Activated CD4-positive, alpha-beta T cell treated with anti-CD3 and anti-CD28 coated beads, Interleukin-2, Interleukin-4, amounts not matched to agents 100 ng/mL and 50 ng/mL, durations not matched to agents 16 hours and 8 hours (primary cell): ENCODE results near the gene CFAP47.
A peak's percentile ranks its signal among the peaks of the same experiment; 100 is the strongest.
"Not testable (repeated sequence)": the region's sequence is repeated elsewhere in the genome, so short reads cannot be mapped to it uniquely, and the experiment has no call there.

Source experiments
- DNase-seq: peaks from one replicate; pipeline ENCODE4 v3.0.0-alpha.2; 2020; ENCODE audit warnings: low spot score

The CFAP47 gene, protein sequence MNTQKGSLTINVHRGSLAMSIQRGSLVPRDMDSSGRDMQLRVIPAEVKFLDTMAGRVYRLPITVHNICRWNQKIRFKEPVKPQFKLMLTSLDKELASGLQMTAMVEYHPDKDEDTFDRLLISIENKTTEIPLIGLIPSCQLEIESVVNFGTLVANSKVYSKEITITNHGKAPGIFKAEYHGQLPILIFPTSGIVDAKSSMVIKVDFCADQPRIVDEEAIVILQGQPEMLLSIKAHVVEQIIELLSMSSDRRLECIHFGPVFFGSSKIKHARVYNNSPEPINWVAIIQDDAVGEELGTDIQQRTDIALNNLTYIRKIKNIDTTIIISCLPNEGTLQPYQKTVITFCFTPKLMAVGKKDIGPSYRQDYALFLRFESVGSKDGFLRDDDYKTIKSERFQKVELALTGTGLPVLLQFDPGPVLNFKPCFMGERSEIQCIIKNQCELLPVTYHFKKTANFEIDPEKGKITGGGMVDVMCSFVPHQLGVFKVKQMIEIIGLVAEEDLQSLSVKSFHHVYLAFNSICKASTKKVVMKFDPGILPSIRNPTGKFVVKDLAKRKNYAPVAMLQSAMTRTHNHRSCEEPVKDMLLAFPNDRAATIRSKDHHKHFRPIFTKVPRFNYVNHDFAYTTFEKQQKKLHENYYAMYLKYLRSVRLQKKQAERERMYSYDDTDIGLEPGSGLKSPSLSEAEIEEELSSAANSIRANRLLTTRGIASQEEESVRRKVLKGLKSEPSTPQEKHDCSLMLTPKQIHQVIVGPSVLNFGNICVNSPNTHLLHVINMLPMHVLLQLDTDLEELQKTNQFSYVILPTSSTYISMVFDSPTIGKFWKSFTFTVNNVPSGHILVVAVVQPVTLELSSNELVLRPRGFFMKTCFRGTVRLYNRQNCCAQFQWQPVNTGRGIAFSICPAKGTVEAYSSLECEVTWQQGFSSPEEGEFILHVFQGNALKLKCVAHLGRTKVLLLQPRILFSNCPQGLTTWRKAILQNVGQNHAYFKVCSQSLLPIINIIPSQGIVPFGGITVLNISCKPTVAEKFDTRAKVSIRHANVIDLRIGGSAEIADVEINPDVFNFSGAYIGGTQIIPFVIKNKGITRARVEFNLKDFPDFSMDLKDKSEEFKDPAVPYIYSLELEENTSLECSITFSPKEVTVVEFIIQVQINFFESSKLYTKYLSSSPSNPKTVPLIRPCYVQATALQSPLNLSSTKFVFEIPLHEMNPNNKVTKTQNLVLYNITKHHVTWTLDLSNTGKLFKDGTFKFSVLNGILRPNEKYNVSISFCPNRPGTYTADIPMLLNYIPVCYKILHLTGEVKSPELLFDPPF (N-terminal part only)

DNA sequence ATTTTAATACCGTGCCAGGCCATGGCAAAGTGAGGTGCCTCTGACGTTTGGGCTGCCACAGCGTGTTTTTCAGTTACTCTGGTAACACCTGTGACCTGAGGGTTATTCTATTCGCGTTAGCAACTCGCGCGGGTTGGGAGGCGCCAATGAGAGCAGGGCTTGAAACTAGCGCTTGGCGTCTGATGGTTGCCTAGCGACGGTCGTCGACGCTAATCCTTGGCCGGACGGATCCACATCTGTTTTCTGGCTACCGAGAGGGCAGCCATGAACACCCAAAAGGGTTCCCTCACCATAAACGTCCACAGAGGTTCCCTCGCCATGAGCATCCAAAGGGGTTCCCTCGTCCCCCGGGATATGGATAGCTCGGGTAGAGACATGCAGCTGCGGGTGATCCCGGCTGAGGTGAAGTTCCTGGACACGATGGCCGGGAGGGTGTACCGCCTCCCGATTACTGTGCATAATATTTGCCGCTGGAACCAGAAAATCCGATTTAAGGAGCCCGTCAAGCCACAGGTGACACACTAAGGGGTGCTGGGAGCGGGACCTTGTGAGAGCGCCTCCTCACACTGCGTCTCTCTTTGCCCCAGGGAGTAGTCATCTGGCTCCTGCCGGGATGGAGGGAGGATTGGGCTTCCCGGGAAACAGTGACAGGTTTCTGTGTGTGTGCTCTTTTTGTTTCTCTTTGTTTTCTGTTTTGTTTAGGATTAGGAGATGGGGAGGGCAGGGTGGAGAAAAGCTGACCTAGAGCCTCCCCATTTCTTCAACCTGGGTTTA is at the start of gene CFAP47:
Gene CFAP47, plus strand, starts transcription at position 199 of the 774 bp plus-strand sequence. Its CDS starts 66 bp downstream, at position 265.
- no peak for DNase-seq

DNA sequence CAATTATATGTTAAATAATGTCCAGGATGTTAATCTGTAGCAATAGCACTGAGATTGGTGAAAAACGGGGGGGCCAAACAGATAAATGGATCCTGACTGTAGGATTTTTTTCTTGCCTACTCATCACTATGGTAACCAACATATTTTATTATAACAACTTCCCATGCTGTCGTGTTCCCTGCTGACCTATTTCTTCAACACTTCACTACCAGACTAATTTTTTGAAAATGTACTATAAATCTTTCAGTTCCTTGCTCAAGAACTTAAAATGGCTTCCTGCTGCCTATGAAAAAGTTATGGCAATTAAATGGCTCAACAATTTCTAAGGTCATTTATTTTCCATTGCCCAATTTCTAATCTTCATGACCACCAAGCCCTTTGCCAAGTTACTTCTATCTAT is 38.9 kb upstream of the CFAP47 start:
- DNase-seq: no peak

DNA sequence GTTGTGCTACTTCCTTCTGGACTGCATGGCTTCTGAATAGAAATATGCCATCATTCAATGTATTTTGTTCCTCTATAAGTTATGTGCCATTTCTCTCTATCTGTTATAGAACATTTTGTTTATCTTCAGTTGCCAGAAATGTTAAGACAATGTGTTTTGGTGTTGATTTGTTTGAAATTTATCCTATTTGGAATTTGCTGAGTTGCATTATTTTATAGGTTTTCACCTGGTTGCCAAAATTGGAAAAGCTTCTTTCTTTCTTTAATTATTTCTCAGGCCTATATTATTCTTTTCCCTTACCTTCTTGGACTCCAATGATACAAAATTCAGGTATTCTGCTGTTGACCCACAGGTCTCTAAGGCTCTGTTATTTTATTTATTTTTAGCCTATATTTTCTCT is 33.4 kb upstream of the CFAP47 start:
- DNase-seq: no peak

DNA sequence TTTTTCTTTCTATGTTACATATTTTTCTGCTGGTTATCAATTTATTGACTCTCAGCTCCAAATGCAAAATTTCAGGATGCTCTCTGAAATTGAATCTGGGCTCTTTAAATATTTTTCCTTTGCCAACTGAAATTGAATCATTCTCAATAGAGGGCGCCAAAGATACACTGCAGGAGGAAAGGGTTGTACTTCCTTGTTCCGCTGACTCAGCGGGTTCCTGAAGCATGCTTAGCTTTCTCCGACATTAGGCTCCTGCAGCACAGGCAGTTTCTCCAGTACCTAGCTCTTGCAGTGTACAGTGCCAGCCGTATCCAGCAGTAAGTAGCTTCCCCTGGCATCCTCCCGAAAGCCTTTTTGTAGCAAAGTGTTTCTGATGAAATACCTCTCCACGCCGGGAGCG is 28.8 kb upstream of the CFAP47 start:
- DNase-seq: peak; percentile 68

DNA sequence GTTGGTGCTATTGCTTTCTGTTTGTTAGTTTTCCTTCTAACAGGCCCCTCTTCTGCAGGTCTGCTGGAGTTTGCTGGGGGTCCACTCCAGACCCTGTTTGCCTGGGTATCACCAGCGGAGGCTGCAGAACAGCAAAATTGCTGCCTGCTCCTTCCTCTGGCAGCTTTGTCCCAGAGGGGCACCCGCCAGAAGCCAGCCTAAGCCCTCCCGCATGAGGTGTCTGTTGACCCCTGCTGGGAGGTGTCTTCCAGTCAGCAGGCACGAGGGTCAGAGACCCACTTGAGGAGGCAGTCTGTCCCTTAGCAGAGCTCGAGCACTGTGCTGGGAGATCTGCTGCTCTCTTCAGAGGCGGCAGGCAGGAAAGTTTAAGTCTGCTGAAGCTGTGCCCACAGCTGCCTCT is 67.3 kb downstream of the CFAP47 start:
- not testable (repeated sequence) for DNase-seq

DNA sequence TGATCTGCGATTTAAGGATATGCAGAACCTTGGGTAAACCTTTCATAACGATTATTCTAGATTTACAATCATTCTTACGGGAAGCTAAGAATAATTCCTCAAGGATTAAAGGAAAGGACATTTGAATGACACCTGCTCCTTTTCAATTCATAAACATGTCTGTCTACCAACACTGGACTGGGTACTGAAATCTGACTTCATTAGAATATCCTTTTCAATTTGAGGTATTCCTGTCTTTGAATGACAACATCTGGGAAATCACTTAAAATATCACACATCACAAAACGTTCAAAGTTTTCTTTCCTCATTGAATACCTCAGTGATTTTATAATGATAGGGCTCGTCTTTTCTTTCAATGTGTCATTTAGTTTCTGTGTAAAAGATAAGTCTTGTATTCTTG is 87.7 kb downstream of the CFAP47 start:
- no peak for DNase-seq

DNA sequence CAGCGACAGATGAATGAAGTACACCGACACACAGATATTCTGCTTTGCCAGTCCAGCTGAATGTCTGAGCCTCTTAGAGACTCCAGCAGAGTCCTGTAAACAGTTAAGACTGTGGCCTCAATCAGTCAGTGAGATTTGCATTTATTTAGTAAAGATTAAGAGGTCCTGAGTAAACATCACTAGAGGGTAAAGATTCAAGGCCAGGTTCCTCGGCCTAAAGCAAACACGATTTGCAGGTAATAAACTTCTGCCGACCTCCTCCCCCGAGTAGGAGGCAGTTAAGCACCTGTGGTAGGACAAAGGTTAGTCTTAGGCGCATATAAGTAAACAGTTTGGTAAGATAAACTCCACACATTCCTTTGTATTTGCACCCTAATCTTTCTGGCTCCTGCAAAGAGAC is 99.6 kb downstream of the CFAP47 start:
- DNase-seq: no peak

DNA sequence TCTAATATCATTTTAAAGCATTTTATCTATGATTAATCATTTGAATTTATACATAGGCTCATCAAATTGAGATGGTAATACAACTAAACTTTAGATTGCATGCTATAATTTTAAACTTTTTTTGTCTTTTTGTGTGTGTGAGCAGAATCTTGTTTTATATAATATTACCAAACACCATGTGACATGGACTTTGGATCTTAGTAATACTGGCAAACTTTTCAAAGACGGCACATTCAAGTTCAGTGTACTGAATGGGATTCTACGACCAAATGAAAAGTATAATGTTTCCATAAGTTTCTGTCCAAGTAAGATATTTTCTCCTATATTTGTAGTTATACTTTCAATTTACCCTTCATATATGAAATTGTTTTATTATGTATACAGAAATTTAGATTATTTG is 116.0 kb downstream of the CFAP47 start:
- DNase-seq: no peak

DNA sequence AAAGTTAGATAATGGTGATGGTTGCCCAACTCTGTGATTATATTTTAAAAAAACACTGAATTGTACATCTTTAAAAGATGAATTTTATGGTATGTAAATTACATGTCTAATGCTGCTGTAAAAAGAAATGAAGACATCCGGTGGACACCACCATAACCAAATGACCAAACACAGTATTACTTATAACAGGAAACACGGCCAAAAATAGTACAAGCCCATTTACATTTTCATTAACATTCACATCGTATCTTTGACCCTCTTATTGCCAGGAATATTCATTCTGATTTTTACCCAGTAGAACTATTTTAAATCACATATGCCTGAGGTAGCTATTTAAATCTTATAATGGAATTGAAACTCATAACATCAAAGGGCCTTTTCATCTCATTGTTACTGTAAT is 143.2 kb downstream of the CFAP47 start:
- DNase-seq: no peak

DNA sequence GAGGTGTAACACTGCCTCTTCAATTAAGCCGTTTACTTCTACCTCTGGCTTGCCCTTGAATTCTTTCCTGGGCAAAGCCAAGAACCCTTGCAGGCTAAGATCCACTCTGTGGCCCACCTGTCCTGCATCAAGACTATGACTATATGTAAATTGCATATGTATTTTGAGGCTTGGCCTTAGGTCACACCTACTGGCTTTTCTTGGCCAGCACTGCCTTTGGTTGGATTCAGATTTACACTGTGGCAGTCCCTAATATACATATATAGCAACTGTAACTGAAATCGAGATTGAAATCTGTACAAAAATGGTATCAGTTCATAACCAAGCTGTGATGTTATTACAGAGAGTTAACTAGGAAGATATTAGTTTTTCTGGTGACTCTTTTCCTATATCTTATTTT is 151.5 kb downstream of the CFAP47 start:
- DNase-seq: no peak

DNA sequence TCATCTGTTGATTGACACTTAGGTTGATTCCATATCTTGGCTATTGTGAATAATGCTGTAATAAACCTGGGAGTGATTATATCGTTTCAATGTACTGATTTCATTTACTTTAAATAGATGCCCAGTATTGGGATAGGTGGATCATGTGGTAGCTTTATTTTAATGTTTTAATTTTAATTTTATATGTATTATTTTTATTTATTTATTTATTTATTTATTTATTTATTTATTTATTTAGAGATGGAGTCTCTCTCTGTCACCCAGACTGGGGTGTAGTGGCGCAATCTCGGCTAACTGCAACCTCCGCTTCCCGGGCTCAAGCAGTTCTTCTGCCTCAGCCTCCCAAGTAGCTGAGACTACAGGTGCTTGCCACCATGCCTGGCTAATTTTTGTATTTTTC is 155.5 kb downstream of the CFAP47 start:
- DNase-seq: not testable (repeated sequence)

DNA sequence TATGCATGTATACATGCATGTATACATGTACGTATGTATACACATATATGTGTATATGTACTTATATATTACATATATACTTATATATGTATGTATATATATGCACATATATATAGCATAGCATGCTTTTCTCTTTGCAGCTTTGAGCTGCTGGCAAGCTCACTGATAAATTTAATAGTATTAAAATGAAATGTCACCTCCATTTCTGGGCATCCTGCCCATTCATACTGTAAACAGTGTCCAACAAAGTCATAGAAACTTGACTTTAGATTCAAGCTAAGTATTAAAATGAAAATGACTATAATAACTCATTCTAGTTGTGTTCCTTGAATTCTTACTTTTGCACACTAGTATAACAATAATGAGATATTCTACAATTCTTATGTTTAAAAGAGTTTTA is 163.7 kb downstream of the CFAP47 start:
- DNase-seq: no peak

DNA sequence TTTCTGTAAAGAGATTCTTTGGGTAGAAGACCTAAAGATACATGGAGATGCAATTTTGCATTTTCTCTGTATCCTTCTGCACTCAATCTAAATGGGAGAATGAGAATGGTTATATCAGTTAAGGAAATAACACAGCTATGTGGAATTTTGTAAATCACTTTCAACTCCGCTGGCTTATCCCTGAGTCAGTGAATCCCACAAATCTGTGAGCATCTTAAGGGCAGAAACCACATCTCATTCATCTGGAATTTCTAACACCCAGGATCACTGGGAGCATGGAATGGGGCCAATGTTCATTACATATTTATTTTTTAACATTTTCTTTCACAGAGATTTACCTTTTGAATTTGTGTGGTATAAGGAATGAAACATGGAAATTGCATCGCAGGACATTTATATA is 167.8 kb downstream of the CFAP47 start:
- DNase-seq: no peak

DNA sequence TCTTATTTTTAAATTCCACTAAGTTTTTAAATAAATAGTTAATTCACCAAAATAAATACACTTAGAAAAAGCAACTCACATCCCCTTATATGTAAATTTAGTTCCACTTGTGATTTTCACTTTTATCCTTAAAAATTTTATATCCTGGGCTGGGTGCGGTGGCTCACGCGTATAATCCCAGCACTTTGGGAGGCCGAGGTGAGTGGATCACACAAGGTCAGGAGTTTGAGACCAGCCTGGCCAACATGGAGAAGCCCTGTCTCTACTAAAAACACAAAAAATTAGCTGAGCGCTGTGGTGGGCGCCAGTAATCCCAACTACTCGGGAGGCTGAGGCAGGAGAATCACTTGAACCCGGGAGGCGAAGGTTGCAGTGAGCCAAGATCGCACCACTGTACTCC is 169.4 kb downstream of the CFAP47 start:
- DNase-seq: not testable (repeated sequence)

DNA sequence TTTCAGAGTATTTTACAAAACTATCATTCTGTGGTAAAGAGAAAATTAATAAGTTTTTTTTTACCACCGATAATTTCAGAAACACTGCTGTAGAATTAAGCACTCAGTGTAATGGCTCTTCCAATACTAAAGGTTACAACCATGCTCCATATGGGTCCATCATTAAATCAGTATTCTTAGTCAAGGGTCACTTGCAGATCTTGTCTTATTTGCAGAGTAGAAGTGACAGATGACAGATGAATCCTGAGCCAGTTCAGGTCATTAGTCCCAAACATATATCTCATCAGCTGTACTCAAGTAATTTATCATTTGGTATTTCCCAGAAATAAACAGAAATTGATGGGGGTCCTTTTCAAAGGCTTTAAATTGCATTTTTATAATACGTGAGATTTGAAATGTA is 182.9 kb downstream of the CFAP47 start:
- no peak for DNase-seq

DNA sequence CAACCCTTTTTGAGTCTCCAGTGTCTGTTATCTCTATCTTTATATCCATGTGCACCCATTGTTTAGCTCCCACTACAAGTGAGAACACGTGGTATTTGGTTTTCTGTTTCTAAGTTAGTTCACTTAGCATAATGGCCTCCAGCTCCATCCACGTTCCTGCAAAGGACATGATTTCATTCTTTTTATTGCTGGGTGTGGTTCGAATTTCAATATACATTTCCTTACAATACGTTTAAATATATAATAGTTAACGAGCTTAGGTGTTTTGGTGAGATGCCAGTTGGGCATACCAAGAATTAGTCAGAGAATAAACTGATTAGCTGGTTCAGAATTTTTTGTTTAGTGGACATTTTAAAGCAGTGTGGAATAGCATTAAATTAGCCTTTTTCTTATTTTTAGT is 196.7 kb downstream of the CFAP47 start:
- no peak for DNase-seq

DNA sequence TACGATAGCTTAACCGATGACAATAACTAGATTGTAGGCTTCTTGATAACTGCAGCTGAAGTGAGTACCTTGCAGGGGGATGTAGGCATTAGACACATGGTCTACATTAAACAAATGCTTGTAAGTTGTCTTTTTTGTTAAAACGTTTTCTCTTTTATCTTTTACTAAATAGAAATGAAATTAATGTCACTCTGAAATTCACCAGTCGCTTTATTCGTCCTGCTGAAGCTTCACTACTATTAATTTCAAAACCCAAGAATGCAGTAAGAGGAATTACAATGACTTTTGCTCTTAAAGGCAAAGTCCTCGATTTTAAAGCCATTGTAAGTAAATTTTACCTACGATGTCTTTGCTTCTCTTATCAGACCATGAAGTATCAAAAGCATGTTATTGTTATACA is 239.7 kb downstream of the CFAP47 start:
- no peak for DNase-seq

DNA sequence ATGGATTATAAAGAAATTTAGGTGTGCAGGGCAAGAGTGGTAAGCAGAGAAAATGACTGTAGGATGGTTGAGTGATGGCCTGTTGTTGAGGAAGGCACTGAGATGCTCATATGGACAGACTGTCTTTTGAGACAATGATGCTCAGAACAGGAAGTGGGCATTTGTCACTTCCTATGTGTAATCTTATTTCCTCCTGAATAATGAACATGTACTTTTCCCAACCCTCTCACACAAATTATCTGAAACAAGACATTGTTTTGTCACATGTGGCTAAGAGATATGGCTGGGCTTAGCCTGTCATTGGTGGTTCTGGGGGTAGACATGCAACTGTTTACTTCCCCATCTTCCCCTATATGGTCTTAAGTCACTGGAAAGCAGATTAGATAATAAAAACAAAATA is 240.5 kb downstream of the CFAP47 start:
- DNase-seq: no peak

DNA sequence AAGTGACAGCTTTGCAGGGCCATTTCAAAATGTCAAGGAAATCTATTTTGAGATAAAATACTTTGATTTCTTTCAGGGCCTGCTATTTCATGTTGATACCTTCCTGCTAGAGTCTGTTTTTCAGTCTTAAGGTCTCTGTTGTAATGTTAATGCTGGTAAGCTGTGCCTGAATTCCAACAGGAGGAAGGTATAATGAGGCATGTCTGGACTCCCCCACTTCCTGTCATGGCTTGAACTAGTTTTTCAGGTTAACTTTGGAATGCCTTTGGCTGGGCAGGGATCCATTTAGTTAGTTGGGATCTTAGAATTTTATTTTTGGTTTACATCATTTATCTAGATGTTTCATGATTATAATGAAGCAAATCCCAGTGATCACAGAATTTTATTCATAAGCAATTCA is 279.0 kb downstream of the CFAP47 start:
- no peak for DNase-seq

DNA sequence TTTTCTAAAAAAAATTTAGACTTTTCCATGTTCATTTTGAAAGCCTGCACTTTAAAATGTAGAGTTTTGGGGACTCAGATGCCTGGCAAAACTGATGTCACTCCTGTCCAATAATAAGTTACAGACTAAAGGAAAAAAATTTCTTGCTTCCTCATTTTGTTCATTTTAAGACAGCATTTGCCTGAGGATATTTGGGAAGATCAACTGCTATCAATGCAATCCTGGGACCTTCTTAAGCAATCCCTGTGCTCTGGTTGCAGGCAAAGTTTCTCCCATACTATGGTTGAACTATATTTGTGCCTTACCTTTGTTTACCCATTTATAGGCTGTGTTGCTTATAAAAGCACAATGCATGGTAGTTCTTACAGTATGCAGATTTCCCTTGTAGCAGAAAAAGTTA is 280.4 kb downstream of the CFAP47 start:
- no peak for DNase-seq

DNA sequence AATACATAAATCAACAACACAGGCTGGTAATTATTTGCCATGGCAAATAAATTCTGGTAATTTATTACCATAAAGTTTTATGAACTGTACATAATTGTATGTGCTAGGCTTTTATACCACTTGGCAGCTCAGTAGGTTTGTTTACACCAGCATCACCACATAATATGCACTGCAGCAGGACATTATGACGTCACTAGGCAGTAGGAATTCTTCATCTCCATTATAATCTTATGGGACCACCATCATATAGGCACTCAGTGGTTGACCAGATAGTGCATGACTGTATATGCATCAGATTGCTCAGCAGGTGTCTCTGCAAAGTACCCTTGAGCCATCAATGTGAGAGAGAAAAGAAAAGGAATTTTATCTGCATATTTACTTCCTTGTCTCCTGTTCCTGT is 295.4 kb downstream of the CFAP47 start:
- DNase-seq: no peak

DNA sequence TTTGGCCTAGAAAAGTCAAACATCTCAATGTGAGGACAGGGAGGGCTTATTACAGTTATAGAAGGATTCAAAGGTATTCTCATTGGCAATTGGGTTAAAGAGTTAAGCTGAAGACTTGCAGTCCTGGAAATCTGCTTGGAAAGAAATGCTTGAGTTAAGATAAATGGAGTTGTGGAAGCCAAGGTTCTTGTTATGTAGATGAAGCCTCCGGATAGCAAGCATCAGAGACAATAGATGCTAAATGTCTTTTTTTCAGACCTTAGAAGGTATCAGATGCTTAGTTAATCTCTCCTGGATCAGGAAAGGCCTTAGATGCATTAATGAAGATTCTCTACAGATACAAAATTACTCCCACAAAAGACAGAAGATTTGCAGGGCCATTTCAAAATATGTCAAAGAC is 299.3 kb downstream of the CFAP47 start:
- DNase-seq: no peak
